Choroid plexus epithelial cell (primary cell): ENCODE results near the gene HEYL.

Experiments used
- DNase-seq: peaks from one replicate; pipeline ENCODE4 v3.0.0-alpha.2; 2010; ENCODE audit warnings: low read depth
- H3K4me3 ChIP-seq: 2 replicates; pipeline ENCODE4 v1.5.1; 2011; ENCODE audit warnings: low read depth, mild to moderate bottlenecking, control low read depth, low read length, moderate library complexity
- CTCF ChIP-seq: conservative IDR thresholded peaks from 2 replicates; pipeline ENCODE4 v1.5.1; 2011; ENCODE audit warnings: low read depth, mild to moderate bottlenecking, control low read depth, inconsistent platforms, low read length, moderate library complexity

The HEYL gene

GRCh38 chr1:39683591-39684312 is 44.3 kb upstream of the HEYL start:
- peak; percentile 43 for DNase-seq

GRCh38 chr1:39681999-39682398 is 42.6 kb upstream of the HEYL start:
- no peak overlapping the region for H3K4me3 ChIP-seq
- no peak for TF ChIP-seq CTCF
- no peak for DNase-seq

More at GRCh38 chr1:39683591-39684312, 44.3 kb upstream of the HEYL start:
- TF ChIP-seq CTCF: no peak
- H3K4me3 ChIP-seq: peak overlapping the region; percentile 14

- no peak for TF ChIP-seq CTCF
- no peak for DNase-seq
- H3K4me3 ChIP-seq: no peak overlapping the region
Measured at GRCh38 chr1:39681294-39681693, 41.9 kb upstream of the HEYL start.

- TF ChIP-seq CTCF: no peak
- DNase-seq: no peak
- no peak overlapping the region for H3K4me3 ChIP-seq
Measured at GRCh38 chr1:39680751-39681150, 41.3 kb upstream of the HEYL start.

- no peak for TF ChIP-seq CTCF
- DNase-seq: no peak
- H3K4me3 ChIP-seq: no peak overlapping the region
Measured at GRCh38 chr1:39679821-39680220, 40.4 kb upstream of the HEYL start.

GRCh38 chr1:39678889-39679288 is 39.4 kb upstream of the HEYL start:
- H3K4me3 ChIP-seq: no peak overlapping the region
- no peak for TF ChIP-seq CTCF
- no peak for DNase-seq

- no peak for TF ChIP-seq CTCF
Measured at GRCh38 chr1:39677645-39678044, 38.2 kb upstream of the HEYL start.

More at GRCh38 chr1:39677645-39678044, 38.2 kb upstream of the HEYL start:
- no peak for DNase-seq
- H3K4me3 ChIP-seq: no peak overlapping the region
